GM19455 (cell line): ENCODE data around the gene NSMF.

ENCODE experiments used
- ATAC-seq: cut with Tn5 transposase; IDR thresholded peaks from one replicate; pipeline ENCODE4 v1.9.1; 2021; ENCODE audit not compliant: unreplicated experiment

The NSMF gene

GRCh38 chr9:137397675-137398423, 61.3 kb downstream of the NSMF start:
- ATAC-seq = no peak
